ENCODE results near the gene OR2T27.
"Not testable (repeated sequence)": the region's sequence is repeated elsewhere in the genome, so short reads cannot be mapped to it uniquely, and the experiment has no call there.

DNA sequence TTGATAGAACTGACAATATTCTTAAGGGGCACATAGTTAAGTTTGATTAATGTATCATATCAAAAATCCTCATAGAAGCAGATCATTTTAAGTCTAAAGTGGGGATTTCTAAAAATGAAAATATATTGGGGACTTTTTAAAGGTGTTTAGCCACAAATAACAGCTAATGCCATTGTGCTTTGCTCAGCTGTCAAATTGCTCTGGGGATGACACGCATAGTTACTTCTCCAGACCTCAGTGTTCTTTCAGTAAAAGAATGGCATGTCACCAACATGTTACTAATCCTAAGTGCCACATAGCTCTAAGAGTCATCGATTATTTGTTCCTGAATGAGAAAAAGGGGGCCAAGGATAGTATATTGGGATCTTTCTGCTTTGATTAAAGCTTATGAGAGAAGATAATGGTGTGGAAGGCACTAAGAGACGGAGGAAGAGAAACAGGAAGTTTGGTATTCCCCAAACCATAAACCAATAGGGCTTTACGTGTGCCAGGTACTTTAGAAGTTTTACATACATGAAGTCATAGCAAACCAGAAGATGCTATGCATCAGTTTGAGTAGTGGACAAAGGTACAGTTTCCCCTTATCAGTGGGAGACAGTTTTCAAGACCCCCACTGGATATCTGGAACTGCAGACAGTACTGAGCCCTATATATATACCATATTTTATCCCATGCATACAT, 12.2 kb downstream of the OR2T27 start:
- TF ChIP-seq, protein P1, sequence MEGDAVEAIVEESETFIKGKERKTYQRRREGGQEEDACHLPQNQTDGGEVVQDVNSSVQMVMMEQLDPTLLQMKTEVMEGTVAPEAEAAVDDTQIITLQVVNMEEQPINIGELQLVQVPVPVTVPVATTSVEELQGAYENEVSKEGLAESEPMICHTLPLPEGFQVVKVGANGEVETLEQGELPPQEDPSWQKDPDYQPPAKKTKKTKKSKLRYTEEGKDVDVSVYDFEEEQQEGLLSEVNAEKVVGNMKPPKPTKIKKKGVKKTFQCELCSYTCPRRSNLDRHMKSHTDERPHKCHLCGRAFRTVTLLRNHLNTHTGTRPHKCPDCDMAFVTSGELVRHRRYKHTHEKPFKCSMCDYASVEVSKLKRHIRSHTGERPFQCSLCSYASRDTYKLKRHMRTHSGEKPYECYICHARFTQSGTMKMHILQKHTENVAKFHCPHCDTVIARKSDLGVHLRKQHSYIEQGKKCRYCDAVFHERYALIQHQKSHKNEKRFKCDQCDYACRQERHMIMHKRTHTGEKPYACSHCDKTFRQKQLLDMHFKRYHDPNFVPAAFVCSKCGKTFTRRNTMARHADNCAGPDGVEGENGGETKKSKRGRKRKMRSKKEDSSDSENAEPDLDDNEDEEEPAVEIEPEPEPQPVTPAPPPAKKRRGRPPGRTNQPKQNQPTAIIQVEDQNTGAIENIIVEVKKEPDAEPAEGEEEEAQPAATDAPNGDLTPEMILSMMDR (IDR thresholded peaks at IDR 0.05) = not testable (repeated sequence)
- TF ChIP-seq POLR2AphosphoS5 (IDR thresholded peaks at IDR 0.05) = not testable (repeated sequence)

Data from breast epithelium (tissue), 3 donors.